HepG2 (cell line): ENCODE results near the gene NT5C3B. TPM values are rescaled to one million over a fixed set of nuclear protein-coding genes. Genes with fewer than 3 reads are reported as not detected.

Experiments
- ATAC-seq: fragments of 200-7000 bp; cut with Tn5 transposase; 3 replicates; pipeline ENCODE4 v1.9.1; 2020; ENCODE audit warnings: mild to moderate bottlenecking, moderate library complexity
- BruUV-seq: library from RNA; stranded (reverse); fragments of 400-500 nt; replicated peaks from 2 replicates; lab custom pipeline; 2021; lab: Mats Ljungman, UMichigan
- CTCF ChIA-PET: fragments of 300-600 bp; formaldehyde crosslinking; extraction: SDS; loops from one replicate; lab custom pipeline; 2021; ENCODE audit warnings: low total read pairs, inconsistent platforms, low intra/inter-chr PET ratio; lab: Yijun Ruan, JAX
- POLR2A ChIA-PET: fragments of 350-600 bp; sonication (Branson Sonifier 250); formaldehyde crosslinking; loops from one replicate; lab custom pipeline; 2020; ENCODE audit warnings: antibody characterized with exemption, inconsistent platforms; lab: Yijun Ruan, JAX
- DNase-seq: peaks from one replicate; pipeline ENCODE4 v3.0.0-alpha.2; 2015; ENCODE audit warnings: low spot score
- FAIRE-seq: peaks from 3 replicates; lab custom pipeline; 2011; peaks lifted over from hg19 to GRCh38; lab: Jason Lieb, UNC
- H2AFZ ChIP-seq: one replicate; pipeline ENCODE4 v1.6.1; 2011; ENCODE audit warnings: low read length, inconsistent platforms
- H3K27ac ChIP-seq: fragments of 300-600 bp; 3 replicates; pipeline ENCODE4 v1.8.0; 2011; ENCODE audit warnings: mixed run types, mild to moderate bottlenecking, mixed read lengths, low read length, inconsistent platforms; ENCODE audit not compliant: insufficient read depth; ENCODE audit errors: extremely low read length
- H3K27me3 ChIP-seq, 2 experiments: fragments of 200-600 bp in 1 of 2; 2 replicates in 1 of 2; 3 replicates in 1 of 2; pipeline versions ENCODE4 v1.6.0 to v1.8.0; 2011; ENCODE audit warnings: low read length in 2 of 2, mild to moderate bottlenecking in 2 of 2, moderate library complexity in 2 of 2, inconsistent platforms in 1 of 2; ENCODE audit not compliant: insufficient read depth in 2 of 2, control insufficient read depth in 1 of 2
- H3K36me3 ChIP-seq, 2 experiments: fragments of 200-600 bp in 1 of 2; replicated peaks in 1 of 2; 2 replicates in 1 of 2; 3 replicates in 1 of 2; pipeline versions ENCODE4 v1.5.1 to v1.8.0; 2011; ENCODE audit warnings: low read length in 2 of 2, inconsistent platforms in 1 of 2; ENCODE audit not compliant: insufficient read depth in 2 of 2, control insufficient read depth in 1 of 2
- H3K4me1 ChIP-seq: 2 replicates; pipeline ENCODE4 v1.5.1; 2012; ENCODE audit warnings: low read length, inconsistent platforms; ENCODE audit not compliant: insufficient read depth
- H3K4me2 ChIP-seq: 2 replicates; pipeline ENCODE4 v1.6.0; 2011; ENCODE audit warnings: low read depth, low read length, inconsistent platforms
- H3K4me3 ChIP-seq, 3 experiments: fragments of 200-600 bp in 1 of 3; sonication (generic), shearing (Covaris generic) in 1 of 3; replicated peaks in 1 of 3; 2 replicates each; pipeline ENCODE4 v1.5.1; 2011 to 2016; ENCODE audit warnings: low read length in 3 of 3, inconsistent platforms in 2 of 3, low read depth in 2 of 3, mild to moderate bottlenecking in 2 of 3, control low read depth in 1 of 3, mixed read lengths in 1 of 3; ENCODE audit not compliant: insufficient read depth in 1 of 3
- H3K79me2 ChIP-seq: one replicate; pipeline ENCODE4 v1.6.1; 2011; ENCODE audit warnings: low read length, inconsistent platforms; ENCODE audit not compliant: insufficient read depth
- H3K9ac ChIP-seq: 2 replicates; pipeline ENCODE4 v1.6.0; 2011; ENCODE audit warnings: mild to moderate bottlenecking, low read depth, low read length, inconsistent platforms; ENCODE audit not compliant: insufficient read depth
- H3K9me3 ChIP-seq: 2 replicates; pipeline ENCODE4 v1.5.1; 2012; ENCODE audit warnings: mild to moderate bottlenecking, low read length
- H4K20me1 ChIP-seq: 2 replicates; pipeline ENCODE4 v1.6.0; 2011; ENCODE audit warnings: inconsistent platforms, mild to moderate bottlenecking, low read length, moderate library complexity; ENCODE audit not compliant: insufficient read depth
- FOSL1 ChIP-seq: sonication (generic); formaldehyde crosslinking; IDR thresholded peaks from 2 replicates; pipeline ENCODE4 v1.9.0; 2021; ENCODE audit warnings: missing genetic modification reagents, borderline replicate concordance
- KAT7 ChIP-seq: IDR thresholded peaks from 2 replicates; pipeline ENCODE4 v1.6.1; 2018; ENCODE audit warnings: borderline replicate concordance, missing compliant biosample characterization
- KMT2A ChIP-seq: sonication (generic); formaldehyde crosslinking; IDR thresholded peaks from 2 replicates; pipeline ENCODE4 v1.4.0; 2020; ENCODE audit warnings: missing genetic modification reagents
- MED1 ChIP-seq: sonication (generic); formaldehyde crosslinking; IDR thresholded peaks from 2 replicates; pipeline ENCODE4 v1.4.0; 2020; ENCODE audit warnings: missing genetic modification reagents
- MXD3 ChIP-seq: IDR thresholded peaks from 2 replicates; pipeline ENCODE4 v1.6.1; 2016; ENCODE audit warnings: mild to moderate bottlenecking, missing biosample characterization, missing genetic modification reagents
- MYC ChIP-seq: sonication (generic); formaldehyde crosslinking; IDR thresholded peaks from 2 replicates; pipeline ENCODE4 v1.9.0; 2021; ENCODE audit warnings: missing genetic modification reagents, borderline replicate concordance
- PHF8 ChIP-seq: sonication (generic); formaldehyde crosslinking; IDR thresholded peaks from 2 replicates; pipeline ENCODE4 v1.5.0; 2020; ENCODE audit warnings: missing genetic modification reagents
- RORA ChIP-seq: sonication (generic); formaldehyde crosslinking; IDR thresholded peaks from 2 replicates; pipeline ENCODE4 v1.5.0; 2020; ENCODE audit warnings: mild to moderate bottlenecking, missing genetic modification reagents, moderate library complexity
- SAFB2 ChIP-seq: sonication (generic); formaldehyde crosslinking; IDR thresholded peaks from 2 replicates; pipeline ENCODE4 v1.5.1; 2020; ENCODE audit warnings: missing genetic modification reagents, low read depth, mild to moderate bottlenecking, borderline replicate concordance
- SALL2 ChIP-seq: sonication (generic); formaldehyde crosslinking; IDR thresholded peaks from 2 replicates; pipeline ENCODE4 v1.8.1; 2023; ENCODE audit warnings: mild to moderate bottlenecking, missing genetic modification reagents, inconsistent platforms
- SAP130 ChIP-seq: IDR thresholded peaks from 2 replicates; pipeline ENCODE4 v1.6.1; 2016; ENCODE audit warnings: low read depth
- YEATS4 ChIP-seq: sonication (generic); formaldehyde crosslinking; IDR thresholded peaks from 2 replicates; pipeline ENCODE4 v1.4.0; 2020; ENCODE audit warnings: missing genetic modification reagents, borderline replicate concordance
- ZFP36L1 ChIP-seq: sonication (generic); formaldehyde crosslinking; IDR thresholded peaks from 2 replicates; pipeline ENCODE4 v1.8.0; 2022; ENCODE audit warnings: mild to moderate bottlenecking, missing genetic modification reagents, moderate library complexity
- ZFP82 ChIP-seq: sonication (generic); formaldehyde crosslinking; IDR thresholded peaks from 2 replicates; pipeline ENCODE4 v1.5.1; 2020; ENCODE audit warnings: mild to moderate bottlenecking, missing genetic modification reagents, borderline replicate concordance
- ZFX ChIP-seq: sonication (generic); formaldehyde crosslinking; IDR thresholded peaks from 2 replicates; pipeline ENCODE4 v1.4.0; 2020; ENCODE audit warnings: mild to moderate bottlenecking, low read depth, missing genetic modification reagents, moderate library complexity
- ZNF251 ChIP-seq: sonication (generic); formaldehyde crosslinking; IDR thresholded peaks from 2 replicates; pipeline ENCODE4 v1.9.0; 2021; ENCODE audit warnings: mild to moderate bottlenecking, missing genetic modification reagents
- ZNF256 ChIP-seq: sonication (generic); formaldehyde crosslinking; conservative IDR thresholded peaks from 2 replicates; pipeline ENCODE4 v1.4.0; 2020; ENCODE audit warnings: missing genetic modification reagents
- ZNF264 ChIP-seq: sonication (generic); formaldehyde crosslinking; IDR thresholded peaks from 2 replicates; pipeline ENCODE4 v1.4.0; 2020; ENCODE audit warnings: missing genetic modification reagents
- ZNF614 ChIP-seq: IDR thresholded peaks from 2 replicates; pipeline ENCODE4 v1.6.1; 2018; ENCODE audit warnings: missing biosample characterization, missing genetic modification reagents, inconsistent platforms, borderline replicate concordance
- ZNF777 ChIP-seq: sonication (generic); formaldehyde crosslinking; IDR thresholded peaks from 2 replicates; pipeline ENCODE4 v1.4.0; 2020; ENCODE audit warnings: missing genetic modification reagents
- ZSCAN20 ChIP-seq: sonication (generic); formaldehyde crosslinking; IDR thresholded peaks from 2 replicates; pipeline ENCODE4 v1.4.0; 2020; ENCODE audit warnings: missing genetic modification reagents, mild to moderate bottlenecking, borderline replicate concordance
- WGBS: methylation state at CpG from one replicate; pipeline ENCODE4 v1.1.6; 2017; ENCODE audit warnings: low lambda C conversion rate; 5-methylcytosine and 5-hydroxymethylcytosine counted together
- in situ Hi-C: cut with HindIII; loops from 2 replicates; pipeline ENCODE4 v1.10.0; 2017; ENCODE audit warnings: low pct_unique_long_range_greater_than_20kb; ENCODE audit not compliant: extremely low pct_ligation_motif_present
- intact Hi-C: fragments of 100-400 bp; cut with micrococcal nuclease; formaldehyde crosslinking; loops from one replicate; pipeline ENCODE4 v1.10.0; 2022; ENCODE audit not compliant: unreplicated experiment
- polyA plus RNA-seq, 8 experiments: library from polyadenylated mRNA; depleted of rRNA in 3 of 8; stranded (reverse) in 7 of 8; unstranded in 1 of 8; fragments of >200 nt; fragmentation: Illumina TruSeq in 4 of 8; extraction: Trizol in 4 of 8; gene quantifications; 2 replicates each; pipeline versions ENCODE4 v1.2.1 to v1.2.3, GENCODE V29; 2011 to 2016; ENCODE audit warnings: low read depth in 4 of 8, missing spikeins in 1 of 8, mixed read lengths in 1 of 8; ENCODE audit not compliant: insufficient read depth in 1 of 8
- total RNA-seq, 5 experiments: library from RNA; depleted of rRNA; stranded (reverse); fragments of >200 nt; fragmentation: Illumina TruSeq; extraction: Trizol; gene quantifications; 2 replicates each; pipeline ENCODE4 v1.2.3, GENCODE V29; 2016; ENCODE audit warnings: low read depth in 1 of 5

The NT5C3B gene
- total and polyA plus RNA-seq, 2 of the 13 experiments (the other 11 are each of a cell fraction or from before 2014, with no cell fraction given): 104 to 126 TPM

- in situ Hi-C loops (no loop called here), intact Hi-C loops (loop anchor here (5.0 to 10.0 kb wide), 2 partner anchors 51 to 144 kb away; partner anchors contain the start of gene KLHL11)
- DNase-seq (no peak), ATAC-seq (no peak), FAIRE-seq (no peak)
- TSS peak; percentile 68 for BruUV-seq
- CTCF ChIA-PET: no interaction called here
- 6% methylated on average over 9 of the region's 9 CpGs for WGBS
- POLR2A ChIA-PET: interaction anchor here (0.8 to 3.9 kb wide), 9 partner anchors 9 to 146 kb away, joined by 3 to 18 read pairs (median 7); partner anchors contain the start of genes ACLY, JUP, KLHL10 and KLHL11
- Histone ChIP-seq H2AFZ (no peak overlapping the region), H3K27me3 (no peaks in the 10 kb centered on the region; a peak in 1 of 5 replicates), H3K27ac (peak overlapping the region; percentile 82), H3K79me2 (peaks cover 49% of the 10 kb centered on the region), H3K4me1 (peaks cover 53% of the 10 kb centered on the region), H4K20me1 (no peaks in the 10 kb centered on the region), H3K36me3 (peaks cover 9 to 17% of the 10 kb centered on the region in 2 experiments), H3K9me3 (no peaks in the 10 kb centered on the region), H3K4me2 (peak overlapping the region; percentile 94), H3K4me3 (peak overlapping the region; percentile 83 to 88 (median 87)), H3K9ac (peak overlapping the region; percentile 88)
- TF ChIP-seq ZNF251 (CRISPR knock-in tag) (0 out of 2 replicates have a peak, but pooled peaks have one; percentile 42), RORA (CRISPR knock-in tag) (no peak), MED1 (peak; percentile 22), ZFX (CRISPR knock-in tag) (peak; percentile 64), ZFP82 (no peak), FOSL1 (CRISPR knock-in tag) (no peak), ZNF777 (0 out of 2 replicates have a peak, but pooled peaks have one; percentile 46), SALL2 (CRISPR knock-in tag) (0 out of 2 replicates have a peak, but pooled peaks have one; percentile 64), ZNF614 (CRISPR knock-in tag) (0 out of 2 replicates have a peak, but pooled peaks have one; percentile 27), YEATS4 (CRISPR knock-in tag) (peak; percentile 70; the same call in 1 of the 2 replicates), ZNF264 (CRISPR knock-in tag) (peak; percentile 57), KAT7 (CRISPR knock-in tag) (0 out of 2 replicates have a peak, but pooled peaks have one; percentile 20), SAP130 (peak; percentile 19; the same call in 1 of the 2 replicates), ZNF256 (CRISPR knock-in tag) (peak; percentile 86), SAFB2 (CRISPR knock-in tag) (0 out of 2 replicates have a peak, but pooled peaks have one; percentile 4), ZSCAN20 (CRISPR knock-in tag) (peak; percentile 44; the same call in 1 of the 2 replicates), PHF8 (CRISPR knock-in tag) (peak; percentile 39), ZFP36L1 (CRISPR knock-in tag) (0 out of 2 replicates have a peak, but pooled peaks have one; percentile 20), KMT2A (CRISPR knock-in tag) (peak; percentile 9; the same call in 1 of the 2 replicates), MYC (CRISPR knock-in tag) (peak; percentile 58; the same call in 1 of the 2 replicates), MXD3 (CRISPR knock-in tag) (no peak)
These were observed 22.3 kb downstream of the NT5C3B start for GRCh38 chr17:41813699-41814124.
